Left lobe of liver (tissue), 2 donors: ENCODE data around the gene VAC14. TPM values are rescaled to one million over a fixed set of nuclear protein-coding genes. Genes with fewer than 3 reads are reported as not detected.

Experiments
- ATAC-seq: fragments of 200-7000 bp; cut with Tn5 transposase; one replicate; pipeline ENCODE4 v1.9.1; 2020; ENCODE audit warnings: mild to moderate bottlenecking, moderate library complexity
- DNase-seq: peaks from one replicate; pipeline ENCODE4 v3.0.0-alpha.2; 2020; ENCODE audit warnings: low spot score
- total RNA-seq: library from RNA; stranded (reverse); gene quantifications from one replicate; pipeline ENCODE4 v1.2.1, GENCODE V29; 2021
- donor health status: DM: no; HTN: no; CAD: no; lungs with moderate emphysema.
- donor health status: DM: no; HTN: yes; CAD: no.

The VAC14 gene
- total RNA-seq, 1 donor from 2014 or later: 17.3 TPM

GRCh38 chr16:70711211-70712031 is 89.5 kb downstream of the VAC14 start:
- ATAC-seq (peak; percentile 47), DNase-seq (peak; percentile 78)

- DNase-seq (no peak), ATAC-seq (no peak)
Observed at GRCh38 chr16:70710422-70711210, 90.3 kb downstream of the VAC14 start.

- ATAC-seq: peak; percentile 68
- peak; percentile 78 for DNase-seq
Observed at GRCh38 chr16:70709942-70710341, 91.0 kb downstream of the VAC14 start.

GRCh38 chr16:70709457-70709856 is 91.5 kb downstream of the VAC14 start:
- ATAC-seq (peak; percentile 75), DNase-seq (peak; percentile 90)

GRCh38 chr16:70708366-70709246 is 92.4 kb downstream of the VAC14 start:
- no peak for ATAC-seq

GRCh38 chr16:70706948-70707465 is 94.0 kb downstream of the VAC14 start:
- ATAC-seq: no peak
- no peak for DNase-seq

More at GRCh38 chr16:70708366-70709246, 92.4 kb downstream of the VAC14 start:
- DNase-seq: no peak

- ATAC-seq: no peak
- no peak for DNase-seq
Observed at GRCh38 chr16:70705056-70705455, 95.9 kb downstream of the VAC14 start.

GRCh38 chr16:70704586-70704985 is 96.4 kb downstream of the VAC14 start:
- DNase-seq (no peak), ATAC-seq (no peak)

- no peak for ATAC-seq
- DNase-seq: no peak
Observed at GRCh38 chr16:70703835-70704381, 97.0 kb downstream of the VAC14 start.

- DNase-seq: no peak
- ATAC-seq: no peak
Observed at GRCh38 chr16:70703041-70703834, 97.7 kb downstream of the VAC14 start.

GRCh38 chr16:70702624-70703023 is 98.3 kb downstream of the VAC14 start:
- ATAC-seq: peak; percentile 8
- no peak for DNase-seq

- DNase-seq (no peak), ATAC-seq (peak; percentile 9)
Observed at GRCh38 chr16:70701998-70702397, 99.0 kb downstream of the VAC14 start.

- ATAC-seq (peak; percentile 1), DNase-seq (no peak)
Observed at GRCh38 chr16:70701596-70701995, 99.4 kb downstream of the VAC14 start.

GRCh38 chr16:70701036-70701435 is 99.9 kb downstream of the VAC14 start:
- ATAC-seq (no peak), DNase-seq (no peak)

GRCh38 chr16:70700101-70701020 is 100.6 kb downstream of the VAC14 start:
- ATAC-seq: peak; percentile 85
- DNase-seq: peak; percentile 73

GRCh38 chr16:70699696-70700095 is 101.3 kb downstream of the VAC14 start:
- DNase-seq: no peak
- no peak for ATAC-seq

GRCh38 chr16:70698901-70699300 is 102.1 kb downstream of the VAC14 start:
- DNase-seq: no peak
- ATAC-seq: no peak

- ATAC-seq: no peak
- DNase-seq: no peak
Observed at GRCh38 chr16:70697594-70698170, 103.3 kb downstream of the VAC14 start.
